Hematopoietic multipotent progenitor cell treated with erythropoietin and hydrocortisone succinate and interleukin-3 and kit ligand, for 4 days (in vitro differentiated cells): ENCODE data around the gene EFCC1.

Experiments used
- DNase-seq: peaks from one replicate; pipeline ENCODE4 v3.0.0-alpha.2; 2015

The EFCC1 gene

GRCh38 chr3:129033633-129034321 lies 32.7 kb downstream of the EFCC1 start:
- DNase-seq, result no peak

- DNase-seq, result peak; percentile 36
Observed at GRCh38 chr3:129034642-129035041, 33.5 kb downstream of the EFCC1 start.

GRCh38 chr3:129035360-129036221 lies 34.5 kb downstream of the EFCC1 start:
- peak; percentile 62 for DNase-seq

GRCh38 chr3:129036222-129037092 lies 35.4 kb downstream of the EFCC1 start:
- no peak for DNase-seq

- DNase-seq, result no peak
Observed at GRCh38 chr3:129037093-129037419, 36.0 kb downstream of the EFCC1 start.

- no peak for DNase-seq
Observed at GRCh38 chr3:129038121-129038855, 37.2 kb downstream of the EFCC1 start.

GRCh38 chr3:129039271-129040038 lies 38.4 kb downstream of the EFCC1 start:
- DNase-seq, result peak; percentile 71

- DNase-seq, result no peak
Observed at GRCh38 chr3:129040039-129040336, 38.9 kb downstream of the EFCC1 start.

GRCh38 chr3:129040579-129041300 lies 39.6 kb downstream of the EFCC1 start:
- no peak for DNase-seq

GRCh38 chr3:129045675-129046036 lies 44.6 kb downstream of the EFCC1 start:
- DNase-seq, result peak; percentile 69

GRCh38 chr3:129046037-129046731 lies 45.1 kb downstream of the EFCC1 start:
- no peak for DNase-seq

GRCh38 chr3:129046732-129047552 lies 45.8 kb downstream of the EFCC1 start:
- DNase-seq, result no peak

- no peak for DNase-seq
Observed at GRCh38 chr3:129047553-129047839, 46.4 kb downstream of the EFCC1 start.

- no peak for DNase-seq
Observed at GRCh38 chr3:129050556-129051295, 49.6 kb downstream of the EFCC1 start.

- no peak for DNase-seq
Observed at GRCh38 chr3:129051871-129052340, 50.8 kb downstream of the EFCC1 start.

- peak; percentile 57 for DNase-seq
Observed at GRCh38 chr3:129052675-129053074, 51.6 kb downstream of the EFCC1 start.

GRCh38 chr3:129054605-129055104 lies 53.6 kb downstream of the EFCC1 start:
- peak; percentile 90 for DNase-seq

- peak; percentile 92 for DNase-seq
Observed at GRCh38 chr3:129056451-129057173, 55.5 kb downstream of the EFCC1 start.
